ENCODE data around the gene DDX54. TPM values are rescaled to one million over a fixed set of nuclear protein-coding genes. Genes with fewer than 3 reads are reported as not detected.

DDX54 gene
- total and polyA plus RNA-seq, 2 of the 8 experiments (the other 6 are each of a cell fraction or from before 2014, with no cell fraction given) = 64.9 to 113 TPM

- no peak for TF ChIP-seq KDM5A (IDR thresholded peaks at IDR 0.05; ENCODE audit: low read length)
- no peak for TF ChIP-seq BCL11A (IDR thresholded peaks at IDR 0.05; ENCODE audit: low read depth in 2 of 2, low read length in 2 of 2)
- TF ChIP-seq SP1 (IDR thresholded peaks at IDR 0.05; ENCODE audit: low read depth, low read length) = no peak
- no peak for TF ChIP-seq POLR2A (IDR thresholded peaks at IDR 0.05; ENCODE audit: control extremely low read depth in 1 of 2, low read depth in 2 of 2, low read length in 2 of 2)
- no peak for TF ChIP-seq MAFK (IDR thresholded peaks at IDR 0.05; ENCODE audit: low read depth, low read length)
- no peak for TF ChIP-seq KDM1A (IDR thresholded peaks at IDR 0.05; ENCODE audit: borderline replicate concordance, low read length)
- no peak for TF ChIP-seq SRF (IDR thresholded peaks at IDR 0.05; ENCODE audit: low read depth, low read length)
- no peak for TF ChIP-seq EGR1 (IDR thresholded peaks at IDR 0.05; ENCODE audit: borderline replicate concordance, low read depth, low read length)
- TF ChIP-seq E2F6 (IDR thresholded peaks at IDR 0.05) = no peak
- TF ChIP-seq HDAC2 (IDR thresholded peaks at IDR 0.05; ENCODE audit: borderline replicate concordance in 1 of 2, low read depth in 2 of 2, low read length in 2 of 2) = no peak
- no peak for TF ChIP-seq PHF8 (conservative IDR thresholded peaks at IDR 0.05; ENCODE audit: low read depth, low read length)
These were observed 39.3 kb downstream of the DDX54 start (continued) for GRCh38 chr12:113145720-113146551.
